IMR-90 (cell line): ENCODE measurements around the gene HS3ST5. TPM values are rescaled to one million over a fixed set of nuclear protein-coding genes. Genes with fewer than 3 reads are reported as not detected.

Experiments used
- ATAC-seq: fragments of 200-7000 bp; cut with Tn5 transposase; 2 replicates; pipeline ENCODE4 v1.9.1; 2020; ENCODE audit warnings: low read depth, mild to moderate bottlenecking, moderate library complexity
- BruUV-seq: library from RNA; stranded (reverse); fragments of 400-500 nt; replicated peaks from 2 replicates; lab custom pipeline; 2021; lab: Mats Ljungman, UMichigan
- CTCF ChIA-PET: fragments of 300-600 bp; formaldehyde crosslinking; extraction: SDS; loops from one replicate; lab custom pipeline; 2021; ENCODE audit warnings: antibody characterized with exemption; lab: Yijun Ruan, JAX
- POLR2A ChIA-PET: fragments of 300-600 bp; sonication (Branson Sonifier 250); formaldehyde crosslinking; loops from one replicate; lab custom pipeline; 2022; ENCODE audit warnings: antibody characterized with exemption; ENCODE audit not compliant: unreplicated experiment; lab: Charles Lee
- DNase-seq: peaks from one replicate; pipeline ENCODE4 v3.0.0; 2013
- H2AFZ ChIP-seq: replicated peaks from 2 replicates; pipeline ENCODE3; 2013; ENCODE audit warnings: low read length, mild to moderate bottlenecking; ENCODE audit not compliant: poor library complexity
- H2AK5ac ChIP-seq: 2 replicates; pipeline ENCODE4 v1.6.1; 2013; ENCODE audit warnings: low read depth, low read length, inconsistent platforms
- H2AK9ac ChIP-seq: replicated peaks from 2 replicates; pipeline ENCODE3; 2013; ENCODE audit warnings: mild to moderate bottlenecking, low read depth, low read length, moderate library complexity; ENCODE audit not compliant: poor library complexity
- H2BK120ac ChIP-seq: 2 replicates; pipeline ENCODE4 v1.6.1; 2013; ENCODE audit warnings: low read depth, low read length, inconsistent platforms
- H2BK15ac ChIP-seq: 3 replicates; pipeline ENCODE4 v1.6.1; 2013; ENCODE audit warnings: low read depth, low read length, inconsistent platforms
- H2BK20ac ChIP-seq: 2 replicates; pipeline ENCODE4 v1.6.1; 2013; ENCODE audit warnings: low read depth, mild to moderate bottlenecking, inconsistent platforms, low read length, moderate library complexity
- H2BK5ac ChIP-seq: 2 replicates; pipeline ENCODE4 v1.6.1; 2013; ENCODE audit warnings: mild to moderate bottlenecking, low read depth, low read length, inconsistent platforms; ENCODE audit not compliant: poor library complexity, severe bottlenecking
- H3K14ac ChIP-seq: replicated peaks from 2 replicates; pipeline ENCODE4 v1.6.1; 2013; ENCODE audit warnings: low read depth, low read length, inconsistent platforms
- H3K18ac ChIP-seq: 2 replicates; pipeline ENCODE4 v1.6.1; 2013; ENCODE audit warnings: low read depth, low read length, control low read depth
- H3K23ac ChIP-seq: 2 replicates; pipeline ENCODE4 v1.6.1; 2013; ENCODE audit warnings: low read depth, low read length, inconsistent platforms
- H3K27ac ChIP-seq: 2 replicates; pipeline ENCODE4 v1.5.1; 2013; ENCODE audit warnings: mild to moderate bottlenecking, control low read depth, low read length; ENCODE audit not compliant: insufficient read depth
- H3K27me3 ChIP-seq: 2 replicates; pipeline ENCODE4 v1.6.1; 2013; ENCODE audit warnings: low read length; ENCODE audit not compliant: control insufficient read depth, insufficient read depth
- H3K36me3 ChIP-seq: 2 replicates; pipeline ENCODE4 v1.6.1; 2013; ENCODE audit warnings: low read length, mixed read lengths; ENCODE audit not compliant: control insufficient read depth, insufficient read depth
- H3K4ac ChIP-seq: 2 replicates; pipeline ENCODE4 v1.6.1; 2013; ENCODE audit warnings: low read depth, low read length, inconsistent platforms
- H3K4me1 ChIP-seq: 2 replicates; pipeline ENCODE4 v1.6.1; 2013; ENCODE audit warnings: low read length, mixed read lengths; ENCODE audit not compliant: control insufficient read depth, insufficient read depth
- H3K4me2 ChIP-seq: 2 replicates; pipeline ENCODE4 v1.6.1; 2013; ENCODE audit warnings: low read depth, mild to moderate bottlenecking, control low read depth, low read length, moderate library complexity
- H3K4me3 ChIP-seq: 2 replicates; pipeline ENCODE4 v1.5.1; 2013; ENCODE audit warnings: low read depth, mild to moderate bottlenecking, control low read depth, low read length, moderate library complexity; ENCODE audit not compliant: insufficient read depth
- H3K56ac ChIP-seq: 2 replicates; pipeline ENCODE4 v1.6.1; 2013; ENCODE audit warnings: low read length, inconsistent platforms; ENCODE audit not compliant: insufficient read depth; ENCODE audit errors: extremely low read depth
- H3K79me1 ChIP-seq, 2 experiments: 2 replicates each; pipeline ENCODE4 v1.6.1; 2013; ENCODE audit warnings: low read length in 2 of 2, inconsistent platforms in 1 of 2, low read depth in 1 of 2
- H3K9ac ChIP-seq: 2 replicates; pipeline ENCODE4 v1.6.1; 2013; ENCODE audit warnings: low read depth, low read length, control low read depth
- H3K9me1 ChIP-seq: 2 replicates; pipeline ENCODE4 v1.6.1; 2013; ENCODE audit warnings: low read length, inconsistent platforms; ENCODE audit not compliant: insufficient read depth
- H3K9me3 ChIP-seq: 2 replicates; pipeline ENCODE4 v1.6.1; 2013; ENCODE audit warnings: low read length; ENCODE audit not compliant: control insufficient read depth, insufficient read depth
- H4K20me1 ChIP-seq: 2 replicates; pipeline ENCODE4 v1.6.1; 2013; ENCODE audit warnings: low read length, inconsistent platforms; ENCODE audit not compliant: insufficient read depth
- H4K5ac ChIP-seq: 2 replicates; pipeline ENCODE4 v1.6.1; 2013; ENCODE audit warnings: mild to moderate bottlenecking, low read depth, low read length, control low read depth
- H4K8ac ChIP-seq, 2 experiments: 2 replicates each; pipeline ENCODE4 v1.6.1; 2013; ENCODE audit warnings: low read depth in 2 of 2, low read length in 2 of 2, control low read depth in 1 of 2, inconsistent platforms in 1 of 2
- H4K91ac ChIP-seq: 2 replicates; pipeline ENCODE4 v1.6.1; 2013; ENCODE audit warnings: low read depth, low read length, inconsistent platforms; ENCODE audit not compliant: insufficient read depth
- CEBPB ChIP-seq: IDR thresholded peaks from 2 replicates; pipeline ENCODE4 v1.6.1; 2012; ENCODE audit warnings: low read depth, low read length, improper control_type of control experiment
- FOS ChIP-seq: fragments of 150-350 bp; IDR thresholded peaks from 2 replicates; pipeline ENCODE4 v1.6.1; 2016; ENCODE audit warnings: low read depth, low read length
- MAFK ChIP-seq: IDR thresholded peaks from 2 replicates; pipeline ENCODE4 v1.6.1; 2012; ENCODE audit warnings: low read depth, low read length, improper control_type of control experiment
- RCOR1 ChIP-seq: IDR thresholded peaks from 2 replicates; pipeline ENCODE4 v1.6.1; 2012; ENCODE audit warnings: mild to moderate bottlenecking, low read length, improper control_type of control experiment; ENCODE audit not compliant: insufficient replicate concordance
- WGBS, 2 experiments: methylation state at CpG; one replicate each; pipeline versions ENCODE4 v1.1.5 to v1.1.7; 2013; ENCODE audit warnings: missing lambda C conversion rate in 2 of 2; ENCODE audit not compliant: insufficient read length in 1 of 2; ENCODE audit errors: extremely low coverage in 2 of 2; 5-methylcytosine and 5-hydroxymethylcytosine counted together
- dilution Hi-C: fragments of 300-500 bp; cut with HindIII; formaldehyde crosslinking; loops from one replicate; pipeline ENCODE4 v1.14.3; 2018; ENCODE audit warnings: low sequenced_read_pairs; ENCODE audit not compliant: unreplicated experiment
- in situ Hi-C: fragments of 300-500 bp; cut with MboI; formaldehyde crosslinking; loops from 3 replicates; pipeline ENCODE4 v1.14.3; 2019; ENCODE audit warnings: low sequenced_read_pairs, inconsistent platforms, mixed read lengths
- intact Hi-C: fragments of 100-400 bp; cut with micrococcal nuclease; formaldehyde crosslinking; loops from 2 replicates; pipeline ENCODE4 v1.10.0; 2022
- polyA plus RNA-seq, 3 experiments: library from polyadenylated mRNA; depleted of rRNA; stranded (reverse); fragments of >200 nt; gene quantifications; 2 replicates each; pipeline ENCODE4 v1.2.3, GENCODE V29; 2012; ENCODE audit warnings: low replicate concordance in 1 of 3
- total RNA-seq: library from RNA; depleted of rRNA; stranded (reverse); fragments of >200 nt; gene quantifications from 2 replicates; pipeline ENCODE4 v1.2.3, GENCODE V29; 2012
- TF ChIP-seq, protein P1 (sequence below): fragments of 150-350 bp; IDR thresholded peaks from 2 replicates; pipeline ENCODE4 v1.6.1; 2016; ENCODE audit warnings: low read depth, mild to moderate bottlenecking, low read length, moderate library complexity, borderline replicate concordance

Gene HS3ST5
- total and polyA plus RNA-seq, 2 of the 4 experiments (the other 2 are of a cell fraction): not detected

DNA sequence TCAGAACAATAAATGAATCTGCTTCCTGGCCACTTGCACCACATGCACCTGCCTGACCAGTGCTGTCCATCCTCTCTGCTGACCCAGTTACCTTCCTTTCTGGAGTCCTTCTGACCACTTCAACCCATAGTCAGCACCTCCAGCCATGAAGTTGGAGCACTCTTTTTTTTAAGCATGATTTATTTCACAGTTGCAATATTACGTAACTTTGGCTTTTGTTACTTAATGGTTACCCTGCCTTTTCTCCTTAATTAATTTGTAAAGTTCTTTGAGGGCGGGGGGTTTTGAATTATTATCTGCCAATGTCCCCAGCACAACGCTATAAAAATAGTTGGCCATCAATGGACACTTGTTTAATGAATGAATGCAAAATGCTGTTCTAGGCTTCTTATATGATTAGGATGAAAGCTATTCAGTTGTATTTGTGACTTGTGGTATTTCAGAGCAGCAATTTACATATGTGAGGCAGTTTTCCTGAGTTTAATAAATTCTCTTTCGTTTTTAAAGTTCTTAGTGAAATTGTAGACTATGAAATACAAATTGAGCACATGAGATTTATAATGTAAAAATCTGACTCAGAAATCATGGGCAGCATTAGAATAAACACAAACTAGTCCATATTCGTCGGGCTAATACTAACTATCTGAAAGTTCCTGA, 180.0 kb downstream of the HS3ST5 start:
- no peaks in the 10 kb centered on the region for H3K4me1 ChIP-seq
- no peak overlapping the region for H4K5ac ChIP-seq
- H2AK9ac ChIP-seq: no peak overlapping the region
- H3K4ac ChIP-seq: no peak overlapping the region
- no peak overlapping the region for H3K9ac ChIP-seq
- CTCF ChIA-PET: no interaction called here
- H3K9me3 ChIP-seq: no peaks in the 10 kb centered on the region
- H4K91ac ChIP-seq: no peak overlapping the region
- H2AFZ ChIP-seq: no peak overlapping the region
- H3K4me2 ChIP-seq: no peak overlapping the region
- no peak overlapping the region for H3K4me3 ChIP-seq
- no peaks in the 10 kb centered on the region for H3K36me3 ChIP-seq
- H3K79me1 ChIP-seq: no peaks in the 10 kb centered on the region
- no peak overlapping the region for H3K27ac ChIP-seq
- H2BK5ac ChIP-seq: no peak overlapping the region
- no peak for DNase-seq
- no peak overlapping the region for H2AK5ac ChIP-seq
- no TSS peak for BruUV-seq
- H2BK120ac ChIP-seq: no peak overlapping the region
- no peak overlapping the region for H3K23ac ChIP-seq
- no peaks in the 10 kb centered on the region; the same call in 1 of the 2 replicates for H3K9me1 ChIP-seq
- H3K18ac ChIP-seq: no peak overlapping the region
- no peak overlapping the region for H4K8ac ChIP-seq
- POLR2A ChIA-PET: no interaction called here
- H2BK15ac ChIP-seq: no peak overlapping the region
- no CpG with 5 or more reads among the region's 6 CpGs for WGBS, 2 experiments
- in situ Hi-C loops: no loop called here
- no peak overlapping the region for H3K14ac ChIP-seq
- ATAC-seq: no peak
- TF ChIP-seq RCOR1: no peak
- peak; percentile 72 for TF ChIP-seq CEBPB
- TF ChIP-seq FOS: no peak
- TF ChIP-seq MAFK: no peak
- TF ChIP-seq, protein P1, sequence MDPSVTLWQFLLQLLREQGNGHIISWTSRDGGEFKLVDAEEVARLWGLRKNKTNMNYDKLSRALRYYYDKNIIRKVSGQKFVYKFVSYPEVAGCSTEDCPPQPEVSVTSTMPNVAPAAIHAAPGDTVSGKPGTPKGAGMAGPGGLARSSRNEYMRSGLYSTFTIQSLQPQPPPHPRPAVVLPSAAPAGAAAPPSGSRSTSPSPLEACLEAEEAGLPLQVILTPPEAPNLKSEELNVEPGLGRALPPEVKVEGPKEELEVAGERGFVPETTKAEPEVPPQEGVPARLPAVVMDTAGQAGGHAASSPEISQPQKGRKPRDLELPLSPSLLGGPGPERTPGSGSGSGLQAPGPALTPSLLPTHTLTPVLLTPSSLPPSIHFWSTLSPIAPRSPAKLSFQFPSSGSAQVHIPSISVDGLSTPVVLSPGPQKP: no peak
- H3K56ac ChIP-seq: no peak overlapping the region
- dilution Hi-C loops: no loop called here
- no peak overlapping the region for H2BK20ac ChIP-seq
- no peaks in the 10 kb centered on the region for H3K27me3 ChIP-seq
- H4K20me1 ChIP-seq: no peaks in the 10 kb centered on the region
- intact Hi-C loops: no loop called here
